ENCODE results near the gene ADGRL2. TPM values are rescaled to one million over a fixed set of nuclear protein-coding genes. Genes with fewer than 3 reads are reported as not detected.

Gene ADGRL2
- total RNA-seq, 1 donor from 2014 or later, result 41.9 TPM

DNA sequence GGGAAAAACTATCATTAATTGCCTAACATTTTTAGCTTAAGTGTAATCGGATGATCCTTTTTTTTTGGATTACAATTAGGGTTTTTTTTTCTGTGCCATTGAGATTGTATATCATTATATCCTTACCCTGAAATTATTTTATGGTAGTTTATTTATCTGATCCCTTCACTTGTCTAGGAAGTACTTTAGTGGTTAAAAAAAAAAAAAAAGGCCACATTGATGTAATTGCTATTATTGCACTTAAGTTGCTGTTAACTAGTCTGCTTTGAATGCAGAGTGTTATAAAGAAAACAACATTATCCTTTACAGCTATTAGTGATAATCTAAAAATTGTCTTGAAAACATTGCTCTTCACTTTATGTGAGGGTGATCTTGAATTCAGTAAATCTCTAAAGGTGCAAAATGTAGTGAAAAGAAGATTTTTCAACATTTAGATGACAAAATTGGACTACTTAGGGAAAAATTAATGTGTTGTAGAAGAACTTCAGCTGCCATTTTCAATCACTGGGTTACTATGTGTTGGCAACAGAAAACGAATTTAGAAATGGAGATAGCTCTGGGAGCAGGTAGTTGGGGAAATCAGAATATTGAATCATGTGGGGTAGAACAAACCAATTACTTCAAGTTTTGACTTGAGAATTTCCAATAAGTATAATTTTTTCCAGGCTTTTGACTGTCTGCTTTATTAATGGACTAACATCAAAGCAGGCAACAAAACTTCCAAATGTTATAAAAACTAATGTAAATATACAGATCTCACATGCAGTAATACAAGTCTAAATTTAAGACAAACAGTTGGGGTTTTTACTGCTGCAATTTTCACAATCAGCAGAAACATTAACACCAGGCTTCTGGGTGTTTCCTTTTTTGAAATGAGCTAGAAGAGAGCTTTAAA lies 5.0 kb downstream of the ADGRL2 start:
- DNase-seq (ENCODE audit: low spot score), result no peak

DNA sequence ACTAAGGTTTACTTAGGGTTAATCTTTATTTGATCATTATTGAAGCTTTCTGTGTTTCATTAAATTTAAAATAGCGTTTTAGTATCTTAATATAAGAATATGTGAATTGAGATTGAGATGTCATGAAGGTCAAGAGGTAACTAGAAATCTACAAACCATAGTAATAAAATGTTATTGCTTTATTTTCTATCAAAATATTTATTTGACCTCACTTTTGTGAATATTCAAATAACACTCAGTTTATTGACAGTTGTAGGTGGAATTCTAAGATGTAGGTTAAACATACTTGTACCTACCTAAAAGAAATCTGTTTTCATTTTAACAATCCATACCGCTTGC lies 5.7 kb downstream of the ADGRL2 start:
- DNase-seq (ENCODE audit: low spot score), result no peak

- no peak for DNase-seq (ENCODE audit: low spot score)
Measured at GRCh38 chr1:81808760-81809159, 8.0 kb downstream of the ADGRL2 start.

GRCh38 chr1:81809808-81810207 lies 9.1 kb downstream of the ADGRL2 start:
- DNase-seq (ENCODE audit: low spot score), result no peak

- no peak for DNase-seq (ENCODE audit: low spot score)
Measured at GRCh38 chr1:81811757-81812371, 11.1 kb downstream of the ADGRL2 start.

DNA sequence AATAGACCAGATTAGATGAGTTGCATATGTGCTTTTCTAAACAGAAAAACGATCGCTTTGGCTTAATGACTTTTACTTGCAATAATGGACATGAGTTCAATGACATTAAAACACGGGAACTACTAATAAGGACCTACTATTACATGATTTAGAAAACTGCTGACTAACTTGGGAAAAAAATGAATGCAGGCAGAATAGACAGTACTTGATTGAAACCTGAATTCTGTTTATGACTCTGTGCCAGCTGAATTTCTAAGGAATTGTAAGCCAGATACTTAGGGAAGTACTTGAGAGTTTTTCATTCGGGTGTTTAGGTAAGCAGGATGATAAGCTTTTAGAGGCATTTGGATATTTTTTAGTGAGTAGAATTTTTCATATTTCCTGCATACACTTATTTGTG lies 12.0 kb downstream of the ADGRL2 start:
- DNase-seq (ENCODE audit: low spot score), result no peak

DNA sequence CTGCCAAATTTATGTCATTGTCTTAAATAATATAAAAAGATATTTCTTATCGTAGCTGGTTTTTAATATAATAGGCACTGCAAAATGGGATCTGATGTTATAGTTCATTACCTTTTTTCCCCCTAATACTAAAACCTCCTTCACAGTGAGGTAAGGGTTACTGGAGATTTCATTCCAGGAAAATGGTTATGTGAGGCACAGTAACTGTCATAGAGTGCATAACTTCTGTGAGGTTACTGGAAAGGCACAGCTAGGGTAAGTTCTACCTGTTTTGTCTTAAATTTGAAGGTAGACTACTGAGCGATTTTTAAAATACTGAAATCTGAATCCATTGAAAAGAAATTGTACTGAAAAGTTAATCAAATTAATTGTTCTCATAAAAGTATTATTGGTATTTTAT lies 13.0 kb downstream of the ADGRL2 start:
- no peak for DNase-seq (ENCODE audit: low spot score)

- DNase-seq (ENCODE audit: low spot score), result no peak
Measured at GRCh38 chr1:81819613-81820012, 18.9 kb downstream of the ADGRL2 start.

DNA sequence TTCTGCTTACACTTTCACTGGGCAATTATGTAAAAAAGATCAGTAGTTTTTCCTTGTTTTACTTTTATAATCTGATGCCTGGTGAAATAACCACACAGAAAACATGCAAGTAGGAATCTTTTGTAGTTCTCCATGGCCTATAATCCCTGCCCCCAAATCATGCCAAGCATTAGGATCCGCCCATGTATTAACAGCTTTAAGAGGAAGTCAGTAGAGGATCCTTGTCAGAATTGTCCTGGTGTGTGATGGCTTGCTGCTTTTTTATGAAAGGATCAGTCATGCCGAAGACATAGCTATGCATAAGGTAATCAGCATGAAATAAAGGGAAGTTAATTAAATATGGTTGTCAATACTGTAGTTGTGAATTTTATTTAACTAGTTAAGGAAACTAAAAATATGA lies 20.0 kb downstream of the ADGRL2 start:
- DNase-seq (ENCODE audit: low spot score), result no peak

DNA sequence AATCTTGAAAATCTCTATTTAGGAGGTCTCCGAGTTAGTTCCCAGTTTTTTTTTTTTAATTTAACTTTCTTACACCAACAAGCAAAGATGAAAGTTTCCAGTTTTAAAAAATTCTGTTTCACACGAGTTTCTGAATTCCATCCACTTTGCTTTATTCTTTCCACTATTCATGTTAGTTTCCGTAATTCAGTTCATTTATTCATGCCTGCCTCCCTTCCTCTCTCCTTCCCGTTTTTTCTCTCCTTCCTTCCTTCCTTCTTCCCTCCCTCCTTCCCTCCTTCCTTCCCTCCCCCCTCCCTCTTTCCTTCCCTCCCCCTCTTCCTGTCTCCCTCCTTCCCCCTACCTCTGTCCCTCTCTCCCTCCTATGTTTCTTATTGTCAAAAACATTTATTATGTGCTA lies 22.3 kb downstream of the ADGRL2 start:
- no peak for DNase-seq (ENCODE audit: low spot score)

GRCh38 chr1:81824759-81825158 lies 24.0 kb downstream of the ADGRL2 start:
- DNase-seq (ENCODE audit: low spot score), result no peak

- DNase-seq (ENCODE audit: low spot score), result no peak
Measured at GRCh38 chr1:81827942-81828341, 27.2 kb downstream of the ADGRL2 start.

GRCh38 chr1:81832573-81832972 lies 31.8 kb downstream of the ADGRL2 start:
- no peak for DNase-seq (ENCODE audit: low spot score)

GRCh38 chr1:81833722-81834121 lies 33.0 kb downstream of the ADGRL2 start:
- DNase-seq (ENCODE audit: low spot score), result no peak

DNA sequence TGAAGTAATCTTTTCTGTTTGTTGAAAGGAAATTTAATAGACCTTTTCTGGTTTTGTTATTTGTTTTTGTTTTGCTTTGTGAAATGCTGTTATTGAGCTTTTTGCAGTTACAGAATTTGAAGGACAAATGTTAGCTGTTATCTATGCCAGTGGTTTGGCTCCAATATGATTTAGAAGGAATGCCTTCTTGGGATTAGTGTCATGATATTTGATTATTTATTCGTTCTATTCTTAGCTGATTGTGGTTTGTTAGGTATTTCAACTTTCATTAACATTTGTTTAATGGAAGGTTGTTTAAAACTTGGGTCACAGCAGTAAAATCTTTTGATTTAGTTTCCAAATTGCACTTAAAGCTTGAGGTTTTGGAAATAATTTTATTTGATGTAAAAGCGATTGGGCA lies 33.5 kb downstream of the ADGRL2 start:
- DNase-seq (ENCODE audit: low spot score), result no peak

DNA sequence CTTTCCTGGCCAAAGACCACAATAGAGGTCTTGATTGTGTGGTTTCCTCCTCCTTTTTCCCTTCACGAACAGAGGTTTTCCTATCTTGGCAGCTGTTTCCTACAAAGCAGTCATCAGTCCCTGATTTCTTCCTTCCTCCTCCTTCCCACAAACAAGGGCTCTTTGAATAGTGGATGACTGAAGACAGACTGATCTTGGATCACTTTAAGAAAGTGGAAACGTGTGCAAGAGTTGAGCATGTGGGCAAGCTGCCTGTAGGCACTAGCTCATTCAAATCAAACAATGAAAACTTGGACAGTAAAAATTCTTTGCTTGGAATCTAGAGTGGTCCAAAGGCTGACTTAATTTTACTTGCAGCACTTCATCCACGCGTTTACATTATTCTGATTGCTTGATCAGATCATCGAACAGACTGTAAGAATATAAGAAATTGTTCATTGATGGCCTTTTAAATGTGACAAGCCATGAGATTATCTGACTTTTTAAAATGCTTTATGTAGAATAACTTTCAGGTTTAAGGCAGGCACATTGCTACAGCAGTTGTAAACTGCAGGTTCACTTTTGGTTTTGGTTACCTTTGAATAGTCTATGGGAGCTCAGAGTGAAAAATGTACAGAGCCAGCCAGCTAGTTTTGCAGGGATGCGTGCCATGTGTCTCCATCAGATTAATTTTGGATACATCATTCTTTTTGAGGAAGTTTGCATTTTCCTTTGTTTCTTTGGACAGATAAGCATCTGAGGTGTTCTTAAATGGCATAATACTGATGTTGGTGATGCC lies 34.4 kb downstream of the ADGRL2 start:
- DNase-seq (ENCODE audit: low spot score), result no peak

DNA sequence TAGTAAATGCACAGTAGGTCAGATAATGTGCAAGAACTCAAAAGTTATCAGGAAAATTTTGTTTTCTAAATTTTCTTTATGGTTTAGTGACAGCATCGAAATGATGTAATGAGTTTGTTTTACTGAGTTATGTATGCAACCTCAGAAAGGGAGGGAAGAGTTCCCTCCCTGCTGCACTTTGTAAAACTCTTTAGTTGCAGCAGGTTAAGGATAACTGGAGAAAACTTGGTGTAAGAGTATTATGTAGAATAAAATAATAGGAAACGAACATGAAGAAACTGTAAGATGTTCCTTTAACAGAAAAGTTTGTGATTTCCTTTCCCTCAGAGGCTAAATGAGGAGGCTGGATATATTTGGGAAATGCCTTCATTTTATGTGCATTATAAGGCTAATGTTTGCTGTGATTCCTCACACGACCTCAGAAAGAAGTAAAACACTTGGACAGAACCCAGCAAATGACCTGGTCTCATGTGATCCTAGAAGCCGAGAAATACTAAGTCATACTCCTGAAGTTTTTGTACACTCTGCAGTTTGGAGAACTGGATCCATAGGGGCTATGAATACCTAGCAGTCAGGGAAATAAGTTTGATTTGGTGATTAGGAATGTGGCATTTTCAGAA lies 35.4 kb downstream of the ADGRL2 start:
- DNase-seq (ENCODE audit: low spot score), result no peak

GRCh38 chr1:81838600-81839218 lies 38.0 kb downstream of the ADGRL2 start:
- DNase-seq (ENCODE audit: low spot score), result no peak

GRCh38 chr1:81840805-81841204 lies 40.1 kb downstream of the ADGRL2 start:
- no peak for DNase-seq (ENCODE audit: low spot score)

DNA sequence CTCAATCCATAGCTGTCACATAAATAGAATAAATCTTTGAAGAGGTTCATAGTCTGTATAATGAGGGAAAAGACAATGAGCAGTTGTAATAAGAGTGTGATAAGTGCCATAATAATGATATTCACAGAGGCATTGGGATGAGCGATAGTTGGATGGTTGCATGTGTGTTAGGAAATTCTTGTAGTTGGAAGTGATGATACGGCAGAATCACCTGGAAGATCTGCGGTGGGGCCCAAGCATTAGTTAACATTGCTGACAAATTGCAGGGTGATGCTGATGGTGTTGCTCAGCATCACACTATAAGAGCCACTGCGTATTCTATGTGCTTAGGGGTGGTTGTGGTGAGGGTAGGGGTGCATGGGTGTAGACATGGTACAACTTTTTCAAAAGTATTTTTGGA lies 41.1 kb downstream of the ADGRL2 start:
- DNase-seq (ENCODE audit: low spot score), result no peak

DNA sequence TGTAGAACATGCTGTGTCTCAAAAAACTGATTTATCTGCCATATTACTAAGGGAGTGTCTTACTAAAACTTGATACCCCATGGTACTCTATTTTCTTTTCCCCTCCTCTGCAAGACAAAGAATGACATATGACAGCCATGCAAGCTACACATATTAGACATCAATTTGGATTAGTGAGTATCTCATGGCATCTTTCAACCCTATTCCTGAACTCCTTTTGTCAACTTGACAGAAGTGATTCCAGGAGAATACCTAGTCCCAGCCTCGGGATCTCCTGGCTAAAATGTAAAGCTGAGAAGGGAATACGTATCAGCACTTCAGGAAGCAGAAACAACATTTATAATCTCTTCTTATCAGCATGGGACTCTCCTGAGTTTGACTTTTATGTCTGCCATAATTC lies 43.7 kb downstream of the ADGRL2 start:
- no peak for DNase-seq (ENCODE audit: low spot score)

DNA sequence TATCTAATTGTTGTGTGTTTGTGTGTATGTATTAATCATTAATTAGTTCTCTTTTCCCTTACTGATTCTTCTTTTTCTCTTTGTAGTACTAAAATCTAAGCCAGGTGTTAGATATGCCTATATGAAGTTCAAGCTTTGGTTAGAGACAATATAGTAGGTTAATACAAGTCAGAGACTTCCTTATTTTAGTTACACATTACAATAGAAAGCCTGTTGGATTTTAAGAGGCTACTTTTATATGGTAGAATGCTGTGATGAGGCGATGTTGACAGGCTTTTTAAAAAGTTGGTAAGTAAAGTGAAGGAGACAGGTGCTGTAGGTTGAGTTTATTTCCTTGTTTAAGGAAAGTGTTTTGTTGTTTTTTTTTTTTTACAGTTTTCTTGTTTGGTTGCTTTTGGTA lies 45.9 kb downstream of the ADGRL2 start:
- DNase-seq (ENCODE audit: low spot score), result no peak
